Colonic mucosa (tissue), 4 donors: ENCODE data around the gene SPATA16. TPM values are rescaled to one million over a fixed set of nuclear protein-coding genes. Genes with fewer than 3 reads are reported as not detected.

Experiments used
- DNase-seq: peaks from one replicate; pipeline ENCODE4 v3.0.0-alpha.2; 2020
- H3K27ac ChIP-seq: fragments of 200-600 bp; one replicate; pipeline ENCODE4 v1.8.0; 2021
- H3K27me3 ChIP-seq: fragments of 200-600 bp; one replicate; pipeline ENCODE4 v1.8.0; 2021
- H3K36me3 ChIP-seq: fragments of 200-600 bp; one replicate; pipeline ENCODE4 v1.8.0; 2021
- H3K4me1 ChIP-seq: fragments of 200-600 bp; one replicate; pipeline ENCODE4 v1.8.0; 2021; ENCODE audit warnings: mild to moderate bottlenecking
- H3K4me3 ChIP-seq: fragments of 200-600 bp; one replicate; pipeline ENCODE4 v1.8.0; 2021
- H3K9ac ChIP-seq, 2 donors: one replicate each; pipeline ENCODE4 v1.7.0; 2013; ENCODE audit warnings: control low read depth in 2 of 2, low read depth in 2 of 2, low read length in 2 of 2
- H3K9me3 ChIP-seq: fragments of 200-600 bp; one replicate; pipeline ENCODE4 v1.8.0; 2021
- CTCF ChIP-seq: fragments of 200-600 bp; IDR thresholded peaks from one replicate; pipeline ENCODE4 v1.8.0; 2022; ENCODE audit warnings: antibody characterized with exemption, mild to moderate bottlenecking
- intact Hi-C: fragments of 100-400 bp; cut with DNase I; formaldehyde crosslinking; loops from one replicate; pipeline ENCODE4 v1.14.1; 2022
- total RNA-seq, 2 donors: library from RNA; stranded (reverse); fragmentation: NEBNext Ultra II Directional in 1 of 2; extraction: Animal tissue kit (Norgen Biotek cat#: 25700) in 1 of 2; gene quantifications; one replicate each; pipeline ENCODE4 v1.2.1, GENCODE V29; 2021
- donor health status: healthy.
- donor health status: DM: no; HTN: no; CAD: no.
- donor health status: DM: no; HTN: no; CAD: no.

SPATA16 gene
- total RNA-seq, 2 donors from 2014 or later: not detected

GRCh38 chr3:172953571-172953970, 187.5 kb downstream of the SPATA16 start:
- intact Hi-C loops: no loop called here
- H3K27ac ChIP-seq: no peak overlapping the region

GRCh38 chr3:172951511-172951910, 189.5 kb downstream of the SPATA16 start:
- Histone ChIP-seq H3K27ac (no peak overlapping the region), H3K9ac (no peak overlapping the region), H3K9me3 (no peaks in the 10 kb centered on the region), H3K4me3 (no peak overlapping the region), H3K36me3 (no peaks in the 10 kb centered on the region), H3K27me3 (no peaks in the 10 kb centered on the region), H3K4me1 (no peaks in the 10 kb centered on the region)
- DNase-seq: no peak
- no peak for TF ChIP-seq CTCF
- intact Hi-C loops: no loop called here

More at GRCh38 chr3:172953571-172953970, 187.5 kb downstream of the SPATA16 start:
- TF ChIP-seq CTCF: no peak
- Histone ChIP-seq H3K4me3 (no peak overlapping the region), H3K27me3 (no peaks in the 10 kb centered on the region), H3K36me3 (no peaks in the 10 kb centered on the region), H3K9ac (no peak overlapping the region), H3K9me3 (no peaks in the 10 kb centered on the region), H3K4me1 (no peaks in the 10 kb centered on the region)
- no peak for DNase-seq

- DNase-seq: no peak
- intact Hi-C loops: no loop called here
- H3K9ac ChIP-seq: no peak overlapping the region
- H3K9me3 ChIP-seq: no peaks in the 10 kb centered on the region
- TF ChIP-seq CTCF: no peak
- no peak overlapping the region for H3K27ac ChIP-seq
- no peaks in the 10 kb centered on the region for H3K27me3 ChIP-seq
- H3K4me3 ChIP-seq: no peak overlapping the region
- no peaks in the 10 kb centered on the region for H3K36me3 ChIP-seq
- H3K4me1 ChIP-seq: no peaks in the 10 kb centered on the region
Measured at GRCh38 chr3:172946061-172946460, 195.0 kb downstream of the SPATA16 start.

- Histone ChIP-seq H3K27me3 (no peaks in the 10 kb centered on the region), H3K4me3 (no peak overlapping the region)
Measured at GRCh38 chr3:172939651-172940293, 201.3 kb downstream of the SPATA16 start.

GRCh38 chr3:172938788-172939187, 202.2 kb downstream of the SPATA16 start:
- no peak overlapping the region for H3K4me3 ChIP-seq
- TF ChIP-seq CTCF: no peak
- H3K4me1 ChIP-seq: no peaks in the 10 kb centered on the region
- intact Hi-C loops: no loop called here
- no peaks in the 10 kb centered on the region for H3K9me3 ChIP-seq
- no peak for DNase-seq
- no peak overlapping the region for H3K9ac ChIP-seq
- H3K27ac ChIP-seq: no peak overlapping the region
- no peaks in the 10 kb centered on the region for H3K27me3 ChIP-seq
- H3K36me3 ChIP-seq: no peaks in the 10 kb centered on the region

More at GRCh38 chr3:172939651-172940293, 201.3 kb downstream of the SPATA16 start:
- Histone ChIP-seq H3K9ac (no peak overlapping the region), H3K9me3 (no peaks in the 10 kb centered on the region), H3K36me3 (no peaks in the 10 kb centered on the region), H3K27ac (no peak overlapping the region), H3K4me1 (no peaks in the 10 kb centered on the region)
- TF ChIP-seq CTCF: no peak
- intact Hi-C loops: no loop called here
- DNase-seq: no peak
